DMS 273 (cell line): Measurements from ENCODE around the gene HYAL3.
A peak's percentile ranks its signal among the peaks of the same experiment; 100 is the strongest.

Experiments
- DNase-seq: peaks from one replicate; lab custom pipeline; 2025; ENCODE audit not compliant: unreplicated experiment; lab: John Stamatoyannopoulos, UW

HYAL3 gene

DNA sequence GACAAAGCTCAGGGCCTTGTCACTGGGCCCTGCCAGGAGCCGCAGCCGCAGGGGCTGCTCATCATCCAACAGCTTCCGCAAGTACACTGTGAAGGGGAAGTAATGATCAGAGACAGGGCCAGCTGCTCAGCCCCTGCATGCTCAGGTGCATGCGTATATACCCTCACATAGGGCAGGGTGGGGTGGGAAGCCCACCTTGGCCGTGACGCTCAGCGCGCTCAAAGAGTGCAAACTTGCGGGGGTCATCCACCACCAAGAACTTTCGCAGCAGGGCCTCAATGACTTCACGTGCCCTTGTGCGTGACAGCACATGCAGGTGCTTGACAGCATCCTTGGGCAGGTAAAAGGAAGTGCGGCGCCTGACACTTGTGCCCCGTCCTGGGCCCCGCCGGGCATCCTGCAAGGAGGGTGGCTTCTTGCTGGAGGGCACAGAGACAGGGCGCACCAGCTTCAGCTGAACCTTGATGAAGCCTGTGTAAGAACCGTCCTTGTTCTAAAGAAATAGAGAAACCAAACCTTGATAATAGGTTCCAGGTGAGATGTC, 32.2 kb upstream of the HYAL3 start:
- no peak for DNase-seq

DNA sequence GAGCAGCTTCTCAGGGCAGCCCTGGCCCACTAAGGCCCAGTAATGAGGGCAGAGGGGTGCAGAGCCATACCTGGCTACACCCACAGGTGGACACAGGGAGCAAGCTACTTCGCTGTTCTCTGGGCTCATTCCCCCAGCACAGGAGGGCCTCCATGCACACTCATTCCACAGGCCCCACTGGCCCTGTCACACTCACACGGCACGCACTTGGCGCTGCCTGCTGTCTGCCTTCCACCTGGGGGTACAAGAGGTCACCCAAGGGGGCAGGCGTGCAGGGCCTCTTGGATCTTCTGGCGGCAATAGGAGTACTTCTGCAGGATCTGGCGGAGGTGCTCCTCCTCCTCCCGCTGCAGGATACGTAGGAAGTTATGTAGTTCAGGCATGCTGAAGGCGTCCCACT, 31.1 kb upstream of the HYAL3 start:
- DNase-seq, result no peak

GRCh38 chr3:50327943-50328691, 28.9 kb upstream of the HYAL3 start, which contains the start of gene TUSC2:
Gene TUSC2 (minus strand): TSS chr3:50328223. CDS start chr3:50328099, 124 bp downstream.
- peak; percentile 97 for DNase-seq

GRCh38 chr3:50327129-50327528, 27.9 kb upstream of the HYAL3 start:
- DNase-seq, result no peak

GRCh38 chr3:50326182-50326541, 27.0 kb upstream of the HYAL3 start:
- DNase-seq, result no peak

DNA sequence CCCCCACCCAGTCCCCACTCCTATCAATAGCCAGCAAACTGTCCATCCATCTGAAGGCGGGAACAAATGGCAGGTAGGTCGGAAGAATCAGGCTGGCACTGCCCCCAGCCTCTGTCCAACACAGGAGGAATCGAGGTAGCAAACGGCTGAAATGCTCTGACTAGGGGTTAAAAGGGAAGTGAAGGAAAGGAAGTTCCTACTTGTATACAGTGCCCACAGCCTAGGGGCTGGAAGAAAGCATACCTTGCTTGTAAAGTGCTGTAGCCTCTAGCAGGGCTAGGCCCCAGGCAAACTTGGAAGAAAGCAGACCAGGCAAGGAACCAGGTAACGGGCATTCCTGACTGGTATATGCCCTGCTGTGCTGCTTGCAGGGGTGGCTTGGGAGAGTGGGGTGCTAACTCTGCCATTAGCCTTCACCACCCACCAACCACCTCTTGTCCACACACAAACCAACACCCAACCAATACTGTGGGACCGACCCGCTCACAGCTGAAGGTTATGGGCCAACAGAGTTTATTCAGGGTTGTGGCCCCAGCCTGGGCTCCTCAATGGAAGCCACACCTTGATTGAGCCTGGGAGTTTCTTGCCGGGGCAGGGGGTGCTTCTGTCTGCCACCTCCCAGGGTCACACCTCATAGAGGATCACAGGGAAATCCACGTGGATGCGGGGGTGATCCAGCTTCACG, 26.4 kb upstream of the HYAL3 start:
- no peak for DNase-seq

DNA sequence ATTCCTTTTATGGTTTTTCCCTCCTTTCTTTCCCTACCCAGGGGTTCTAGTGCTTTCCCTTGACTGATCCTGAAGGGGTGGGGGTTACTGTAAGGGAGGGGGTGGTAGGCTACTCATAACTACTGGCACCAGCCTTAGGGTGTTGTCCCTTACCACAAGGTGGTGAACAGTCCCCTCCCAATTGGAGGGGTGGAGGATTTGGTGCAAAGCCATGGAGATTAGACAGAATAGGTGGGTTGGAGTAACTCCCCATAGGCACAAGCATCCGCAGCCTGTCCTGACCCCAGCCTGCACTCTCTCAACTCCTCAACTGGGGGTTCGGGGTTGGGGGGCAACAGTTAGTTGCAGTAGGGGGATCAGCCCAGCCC, 25.9 kb upstream of the HYAL3 start:
- DNase-seq, result no peak

GRCh38 chr3:50324351-50325112, 25.3 kb upstream of the HYAL3 start:
- DNase-seq, result peak; percentile 82

GRCh38 chr3:50323614-50324199, 24.5 kb upstream of the HYAL3 start:
- no peak for DNase-seq

DNA sequence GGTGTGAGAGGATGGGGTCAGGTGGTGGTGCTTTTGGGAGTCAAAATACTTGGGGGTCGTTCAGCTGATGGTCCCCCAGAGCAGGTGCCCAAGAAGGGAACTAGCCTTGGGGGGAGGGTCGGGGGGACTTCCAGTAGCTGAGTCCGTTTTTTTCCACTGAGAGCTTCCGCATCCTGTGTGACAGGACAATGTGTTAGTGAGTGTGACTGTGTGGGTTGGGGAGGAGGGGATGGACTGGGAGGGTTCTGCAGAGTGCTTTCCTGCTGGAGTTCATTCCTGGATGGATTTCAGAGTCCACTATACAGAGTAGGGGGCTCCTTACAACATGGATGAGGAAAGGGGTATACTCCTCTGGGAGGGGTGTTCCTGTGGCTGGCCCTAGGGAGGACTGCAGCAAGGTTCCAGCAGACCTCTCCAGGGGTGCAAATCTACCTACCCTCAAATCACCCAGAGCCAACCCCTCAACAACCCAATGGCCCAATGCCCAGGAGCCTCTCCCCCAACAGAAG, 23.9 kb upstream of the HYAL3 start:
- DNase-seq, result no peak

- DNase-seq, result no peak
Measured at GRCh38 chr3:50322386-50323091, 23.3 kb upstream of the HYAL3 start, which contains the start of gene HYAL2. Gene HYAL2 (minus strand): TSS chr3:50322745. CDS start chr3:50320489, 2,256 bp downstream.

- DNase-seq, result no peak
Measured at GRCh38 chr3:50322115-50322385, 22.8 kb upstream of the HYAL3 start.

DNA sequence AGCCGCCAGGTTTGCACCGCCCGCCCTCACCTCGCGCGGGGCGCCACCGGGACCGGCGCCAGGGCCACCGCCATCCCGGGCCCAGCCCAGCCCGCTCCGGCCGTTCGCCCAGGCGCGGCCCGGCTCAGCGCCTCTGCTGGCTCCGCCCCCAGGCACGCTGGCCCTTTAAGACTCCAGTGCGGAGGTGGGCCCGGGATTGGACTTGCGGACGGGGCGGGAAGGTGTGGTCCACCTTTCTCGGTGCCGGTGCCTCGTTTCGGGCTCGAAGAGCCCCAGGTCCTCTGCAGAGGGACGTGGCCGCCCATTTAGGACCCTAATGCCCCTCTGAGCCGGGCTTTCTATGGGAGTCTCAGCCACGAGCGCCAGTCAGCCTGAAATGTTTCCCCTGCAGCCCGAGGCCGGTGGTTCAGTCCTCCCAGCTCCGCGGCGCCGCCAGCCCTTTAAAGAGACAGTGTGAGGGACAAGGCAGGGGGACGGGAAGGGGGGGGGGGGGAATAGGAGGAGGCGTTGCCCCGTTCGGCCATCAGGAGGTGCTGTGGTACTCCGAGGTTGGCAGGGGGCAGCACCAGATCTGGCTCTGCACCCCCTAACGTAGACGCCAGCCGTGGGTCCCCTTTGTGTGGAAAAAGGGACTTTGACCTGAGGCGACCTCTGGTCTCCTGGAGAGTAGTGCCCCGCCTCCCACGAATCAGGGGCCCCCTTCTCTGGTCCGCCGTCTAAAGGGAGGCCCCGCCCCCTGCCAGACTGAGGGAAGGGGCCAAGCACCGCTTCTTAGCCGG, 22.3 kb upstream of the HYAL3 start:
- peak; percentile 90 for DNase-seq

DNA sequence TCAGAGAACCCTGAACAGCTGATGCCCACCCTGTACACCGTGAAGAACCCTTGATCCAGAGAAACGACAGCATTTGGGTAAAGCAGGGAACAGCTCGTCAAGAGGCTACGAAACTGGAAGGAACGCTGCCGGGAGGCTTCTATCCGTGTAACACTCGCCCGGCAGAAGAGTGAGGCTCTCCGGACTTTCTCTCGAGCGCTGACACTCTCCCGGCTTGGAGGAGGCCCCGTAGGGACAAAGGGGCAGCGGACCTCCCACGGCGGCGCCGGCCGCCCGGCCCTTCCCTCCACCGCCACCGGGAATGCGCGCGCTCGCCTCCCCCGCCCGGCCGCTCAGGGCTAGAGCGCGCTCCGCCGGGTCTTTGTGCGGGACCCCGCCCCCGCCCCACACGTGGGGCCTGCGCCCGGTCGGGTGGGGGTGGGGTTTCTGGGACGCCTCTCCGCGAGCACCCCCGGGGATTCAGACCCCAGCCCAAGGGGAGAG, 21.7 kb upstream of the HYAL3 start:
- DNase-seq, result peak; percentile 86

- DNase-seq, result no peak
Measured at GRCh38 chr3:50319894-50320625, 20.9 kb upstream of the HYAL3 start.

DNA sequence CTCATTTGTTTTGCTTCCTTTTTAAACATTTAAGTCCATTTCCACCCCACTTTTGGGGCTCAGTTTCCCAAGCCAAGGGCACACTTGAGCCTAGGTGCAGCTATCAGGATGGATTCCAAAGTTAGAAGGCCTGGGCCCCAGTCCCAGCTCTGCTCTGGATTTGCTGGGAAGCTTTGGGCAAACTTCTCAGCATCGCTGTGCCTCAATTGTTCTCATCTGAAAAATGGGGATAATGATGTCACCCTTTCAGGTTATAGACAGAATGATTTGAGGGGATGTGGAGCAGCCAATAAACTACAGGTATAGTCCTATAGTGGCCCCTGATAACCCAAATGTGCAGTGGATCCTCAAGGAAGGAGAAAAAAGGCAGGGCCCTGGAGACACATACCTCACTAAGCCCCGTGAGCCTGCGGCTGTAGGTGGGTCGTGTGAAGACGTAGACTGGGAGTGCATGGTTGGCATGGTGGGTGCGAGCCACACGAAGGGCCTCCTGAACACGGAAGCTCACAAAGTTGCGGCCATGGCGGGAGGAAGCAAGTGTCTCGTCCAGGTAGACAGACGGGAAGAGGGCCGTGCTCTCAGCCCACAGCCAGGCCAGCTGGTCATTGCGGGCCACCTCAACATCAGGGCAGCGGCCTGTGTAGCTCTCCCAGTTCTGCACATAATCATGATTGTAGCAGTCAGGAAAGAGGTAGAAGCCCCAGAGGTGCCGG, 20.1 kb upstream of the HYAL3 start:
- no peak for DNase-seq

- no peak for DNase-seq
Measured at GRCh38 chr3:50318615-50319014, 19.4 kb upstream of the HYAL3 start.

DNA sequence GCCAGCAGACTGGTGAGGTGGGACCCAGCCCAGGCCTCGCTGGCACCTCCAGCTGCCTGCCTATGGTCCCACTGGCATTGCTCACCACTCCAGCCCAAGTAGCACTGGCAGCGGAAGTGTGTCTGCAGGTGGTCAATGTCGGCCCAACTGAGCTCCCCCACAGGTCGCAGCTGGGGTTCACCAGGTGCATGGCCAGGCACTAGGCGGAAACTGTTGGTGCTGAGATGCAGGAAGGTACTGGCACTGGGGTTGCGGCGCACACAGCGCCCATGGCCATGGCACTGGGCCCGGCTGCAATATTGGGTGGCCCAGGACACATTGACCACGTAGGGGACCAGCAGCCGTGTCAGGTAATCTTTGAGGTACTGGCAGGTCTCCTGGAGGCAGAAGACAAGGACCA, 19.0 kb upstream of the HYAL3 start:
- DNase-seq, result no peak
